PC-9 (cell line): Measurements from ENCODE around the gene DLL4. TPM values are rescaled to one million over a fixed set of nuclear protein-coding genes. Genes with fewer than 3 reads are reported as not detected.

Experiments used
- BruUV-seq: library from RNA; stranded (reverse); fragments of 400-500 nt; replicated peaks from 2 replicates; lab custom pipeline; 2021; lab: Mats Ljungman, UMichigan
- CTCF ChIA-PET: fragments of 300-600 bp; sonication (Branson Sonifier 250); formaldehyde crosslinking; loops from one replicate; lab custom pipeline; 2022; ENCODE audit warnings: antibody characterized with exemption; lab: Charles Lee
- POLR2A ChIA-PET: fragments of 300-600 bp; sonication (Branson Sonifier 250); formaldehyde crosslinking; loops from one replicate; lab custom pipeline; 2022; ENCODE audit warnings: antibody characterized with exemption; ENCODE audit not compliant: unreplicated experiment; lab: Charles Lee
- DNase-seq, 2 experiments: peaks; one replicate each; pipeline versions ENCODE4 v3.0.0 to v3.0.0-alpha.2; 2015 to 2022; ENCODE audit warnings: mixed read lengths in 1 of 2
- H2AFZ ChIP-seq: fragments of 200-600 bp; sonication (generic); 2 replicates; pipeline ENCODE4 v1.8.1; 2017; ENCODE audit warnings: antibody characterized with exemption
- H3F3A ChIP-seq: fragments of 200-600 bp; sonication (generic); 2 replicates; pipeline ENCODE4 v1.8.1; 2017; ENCODE audit warnings: antibody characterized with exemption, mild to moderate bottlenecking, low read depth; ENCODE audit not compliant: insufficient read depth
- H3K27ac ChIP-seq: fragments of 200-600 bp; sonication (generic); 2 replicates; pipeline ENCODE4 v1.6.1; 2016; ENCODE audit warnings: mixed run types
- H3K27me3 ChIP-seq: fragments of 200-600 bp; sonication (generic); 2 replicates; pipeline ENCODE4 v1.6.1; 2016; ENCODE audit warnings: low read depth, mixed run types; ENCODE audit not compliant: insufficient read depth
- H3K36me3 ChIP-seq: fragments of 200-600 bp; sonication (generic); 2 replicates; pipeline ENCODE4 v1.6.1; 2016; ENCODE audit warnings: low read depth, mixed run types
- H3K4me1 ChIP-seq: fragments of 200-600 bp; sonication (generic); replicated peaks from 2 replicates; pipeline ENCODE4 v1.6.1; 2016; ENCODE audit warnings: mixed run types; ENCODE audit not compliant: insufficient read depth
- H3K4me2 ChIP-seq: fragments of 200-600 bp; sonication (generic); 2 replicates; pipeline ENCODE4 v1.6.1; 2017; ENCODE audit warnings: mixed run types
- H3K4me3 ChIP-seq: fragments of 200-600 bp; sonication (generic); 2 replicates; pipeline ENCODE4 v1.6.1; 2016; ENCODE audit warnings: mixed run types
- H3K79me2 ChIP-seq: fragments of 200-600 bp; sonication (generic); 2 replicates; pipeline ENCODE4 v1.6.1; 2017; ENCODE audit warnings: low read depth, mixed run types
- H3K9me2 ChIP-seq: fragments of 200-600 bp; sonication (generic); 2 replicates; pipeline ENCODE4 v1.8.1; 2017; ENCODE audit warnings: mild to moderate bottlenecking; ENCODE audit not compliant: insufficient read depth
- H3K9me3 ChIP-seq: fragments of 200-600 bp; sonication (generic); 2 replicates; pipeline ENCODE4 v1.8.1; 2016; ENCODE audit warnings: low read depth; ENCODE audit not compliant: insufficient read depth
- H4K20me1 ChIP-seq: fragments of 200-600 bp; sonication (generic); 2 replicates; pipeline ENCODE4 v1.8.1; 2017; ENCODE audit not compliant: insufficient read depth
- CTCF ChIP-seq: fragments of 200-600 bp; sonication (generic); conservative IDR thresholded peaks from 2 replicates; pipeline ENCODE4 v1.6.1; 2017; ENCODE audit warnings: mixed run types, antibody characterized with exemption, mild to moderate bottlenecking, moderate library complexity
- EZH2 ChIP-seq: fragments of 200-600 bp; sonication (generic); IDR thresholded peaks from 2 replicates; pipeline ENCODE4 v1.8.0; 2017; ENCODE audit warnings: antibody characterized with exemption, low read depth
- intact Hi-C: fragments of 100-400 bp; cut with micrococcal nuclease; formaldehyde crosslinking; loops from one replicate; pipeline ENCODE4 v1.10.0; 2022; ENCODE audit not compliant: unreplicated experiment
- total RNA-seq: library from RNA; stranded (reverse); gene quantifications from 2 replicates; pipeline ENCODE4 v1.2.3, GENCODE V29; 2021

DLL4 gene
- total RNA-seq, 1 experiment from 2014 or later: 0.48 TPM

- no peak for DNase-seq
- H3K27ac ChIP-seq: no peak overlapping the region
- ChIA-PET POLR2A (no interaction called here), CTCF (no interaction called here)
- H3K4me2 ChIP-seq: no peak overlapping the region
- H3K36me3 ChIP-seq: no peaks in the 10 kb centered on the region
- H3F3A ChIP-seq: no peaks in the 10 kb centered on the region
- no peaks in the 10 kb centered on the region for H3K9me2 ChIP-seq
- intact Hi-C loops: no loop called here
- no peaks in the 10 kb centered on the region for H4K20me1 ChIP-seq
- H3K4me3 ChIP-seq: no peak overlapping the region
- H3K27me3 ChIP-seq: no peaks in the 10 kb centered on the region
- TF ChIP-seq EZH2: no peak
- TF ChIP-seq CTCF: no peak
- no peak overlapping the region for H2AFZ ChIP-seq
- no peaks in the 10 kb centered on the region for H3K9me3 ChIP-seq
- no TSS peak for BruUV-seq
- no peaks in the 10 kb centered on the region for H3K79me2 ChIP-seq
- H3K4me1 ChIP-seq: 0 out of 2 replicates have a peak, but pooled peaks cover 5% of the 10 kb centered on the region
These were observed 7.1 kb downstream of the DLL4 start for GRCh38 chr15:40936234-40936708.

- 0 out of 2 replicates have a peak, but pooled peaks cover 6% of the 10 kb centered on the region for H3K4me1 ChIP-seq
- intact Hi-C loops: no loop called here
- TF ChIP-seq EZH2 (no peak), CTCF (no peak)
- no peak overlapping the region for H3K4me3 ChIP-seq
- no peak overlapping the region for H3K4me2 ChIP-seq
- BruUV-seq: no TSS peak
- H3F3A ChIP-seq: no peaks in the 10 kb centered on the region
- ChIA-PET POLR2A (no interaction called here), CTCF (no interaction called here)
- no peaks in the 10 kb centered on the region for H3K36me3 ChIP-seq
- no peaks in the 10 kb centered on the region for H4K20me1 ChIP-seq
- H3K27ac ChIP-seq: no peak overlapping the region
- H2AFZ ChIP-seq: no peak overlapping the region
- H3K27me3 ChIP-seq: no peaks in the 10 kb centered on the region
- no peaks in the 10 kb centered on the region for H3K79me2 ChIP-seq
- no peaks in the 10 kb centered on the region for H3K9me3 ChIP-seq
- DNase-seq: no peak
- no peaks in the 10 kb centered on the region for H3K9me2 ChIP-seq
These were observed 7.8 kb downstream of the DLL4 start for GRCh38 chr15:40936709-40937666.

GRCh38 chr15:40937762-40938535, 8.8 kb downstream of the DLL4 start:
- Histone ChIP-seq H3K9me2 (no peaks in the 10 kb centered on the region), H2AFZ (no peak overlapping the region), H3F3A (no peaks in the 10 kb centered on the region), H3K36me3 (no peaks in the 10 kb centered on the region), H3K4me3 (no peak overlapping the region), H3K4me1 (0 out of 2 replicates have a peak, but pooled peaks cover 6% of the 10 kb centered on the region), H4K20me1 (no peaks in the 10 kb centered on the region), H3K4me2 (no peak overlapping the region), H3K9me3 (no peaks in the 10 kb centered on the region), H3K79me2 (no peaks in the 10 kb centered on the region), H3K27ac (no peak overlapping the region), H3K27me3 (no peaks in the 10 kb centered on the region)
- ChIA-PET POLR2A (no interaction called here), CTCF (no interaction called here)
- DNase-seq: peak in 1 of 2 experiments; percentile 43
- BruUV-seq: no TSS peak
- intact Hi-C loops: loop anchor here (1.0 kb wide), 1 partner anchor 34 kb away; no protein-coding TSS in a partner anchor
- no peak for TF ChIP-seq EZH2
- TF ChIP-seq CTCF: peak; percentile 61
